Retinal pigment epithelial cell (primary cell): ENCODE data around the gene EML5.

Source experiments
- DNase-seq: peaks from one replicate; pipeline ENCODE4 v3.0.0-alpha.2; 2010; ENCODE audit warnings: low read depth
- H3K4me3 ChIP-seq: 2 replicates; pipeline ENCODE4 v1.5.1; 2011; ENCODE audit warnings: mild to moderate bottlenecking, low read length, control low read depth, moderate library complexity
- TF ChIP-seq, protein P1 (sequence below): conservative IDR thresholded peaks from 2 replicates; pipeline ENCODE4 v1.5.1; 2011; ENCODE audit warnings: low read depth, low read length, control low read depth, inconsistent platforms

The EML5 gene

DNA sequence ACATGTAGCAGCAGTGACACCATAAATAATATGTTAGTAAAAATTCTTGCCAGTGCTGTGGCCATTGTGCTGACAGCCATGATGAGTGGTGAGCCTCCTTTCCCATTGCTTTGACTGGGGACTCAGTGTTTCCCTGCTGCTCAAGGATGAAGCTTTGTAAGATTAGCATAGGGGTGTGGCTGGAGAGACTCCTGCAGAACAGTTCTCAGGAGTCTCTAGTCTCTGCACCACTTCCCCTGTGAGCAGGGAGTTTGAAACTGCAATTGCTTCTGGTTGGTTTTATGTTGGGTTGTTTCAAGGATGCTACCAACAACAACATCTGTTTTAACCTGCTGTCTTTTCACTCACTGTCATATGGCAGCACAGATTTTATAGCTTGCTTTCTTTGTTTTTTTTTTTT lies 188.5 kb downstream of the EML5 start:
- TF ChIP-seq, protein P1, sequence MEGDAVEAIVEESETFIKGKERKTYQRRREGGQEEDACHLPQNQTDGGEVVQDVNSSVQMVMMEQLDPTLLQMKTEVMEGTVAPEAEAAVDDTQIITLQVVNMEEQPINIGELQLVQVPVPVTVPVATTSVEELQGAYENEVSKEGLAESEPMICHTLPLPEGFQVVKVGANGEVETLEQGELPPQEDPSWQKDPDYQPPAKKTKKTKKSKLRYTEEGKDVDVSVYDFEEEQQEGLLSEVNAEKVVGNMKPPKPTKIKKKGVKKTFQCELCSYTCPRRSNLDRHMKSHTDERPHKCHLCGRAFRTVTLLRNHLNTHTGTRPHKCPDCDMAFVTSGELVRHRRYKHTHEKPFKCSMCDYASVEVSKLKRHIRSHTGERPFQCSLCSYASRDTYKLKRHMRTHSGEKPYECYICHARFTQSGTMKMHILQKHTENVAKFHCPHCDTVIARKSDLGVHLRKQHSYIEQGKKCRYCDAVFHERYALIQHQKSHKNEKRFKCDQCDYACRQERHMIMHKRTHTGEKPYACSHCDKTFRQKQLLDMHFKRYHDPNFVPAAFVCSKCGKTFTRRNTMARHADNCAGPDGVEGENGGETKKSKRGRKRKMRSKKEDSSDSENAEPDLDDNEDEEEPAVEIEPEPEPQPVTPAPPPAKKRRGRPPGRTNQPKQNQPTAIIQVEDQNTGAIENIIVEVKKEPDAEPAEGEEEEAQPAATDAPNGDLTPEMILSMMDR: no peak
- DNase-seq: no peak
- H3K4me3 ChIP-seq: no peak overlapping the region

DNA sequence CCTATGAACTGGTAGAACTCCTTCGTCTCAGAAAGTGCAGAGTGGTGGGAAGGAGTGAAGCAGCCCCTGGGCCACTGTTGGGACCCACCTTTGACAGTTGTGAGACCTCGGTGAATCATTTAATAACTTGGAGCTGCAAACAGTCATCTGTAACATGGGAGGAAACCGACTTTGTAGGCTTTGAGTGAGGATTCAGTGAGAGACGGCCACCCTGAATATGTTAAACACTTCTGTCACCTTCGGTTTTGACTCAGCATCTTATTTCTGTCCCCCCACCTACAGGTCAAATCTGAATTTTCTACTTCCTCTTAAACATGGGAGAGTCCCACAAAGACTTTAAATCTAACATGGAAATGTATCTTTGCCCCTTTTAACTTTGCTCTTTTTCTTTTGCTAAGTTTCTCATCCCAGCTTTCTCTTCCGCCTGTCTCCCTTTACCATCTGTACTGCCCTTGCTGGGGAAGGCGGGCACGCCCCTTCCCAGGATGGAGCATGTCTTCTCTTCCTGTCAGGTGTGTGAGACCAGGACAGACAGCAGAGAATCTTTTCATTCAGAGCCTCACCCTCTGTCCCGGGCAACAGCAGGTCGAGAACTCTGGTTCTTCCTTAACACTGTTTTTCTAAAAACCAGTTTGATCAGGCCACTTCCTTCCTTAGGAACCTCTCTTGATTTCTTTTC lies 192.9 kb downstream of the EML5 start:
- TF ChIP-seq, protein P1: no peak
- no peak overlapping the region for H3K4me3 ChIP-seq
- DNase-seq: no peak

DNA sequence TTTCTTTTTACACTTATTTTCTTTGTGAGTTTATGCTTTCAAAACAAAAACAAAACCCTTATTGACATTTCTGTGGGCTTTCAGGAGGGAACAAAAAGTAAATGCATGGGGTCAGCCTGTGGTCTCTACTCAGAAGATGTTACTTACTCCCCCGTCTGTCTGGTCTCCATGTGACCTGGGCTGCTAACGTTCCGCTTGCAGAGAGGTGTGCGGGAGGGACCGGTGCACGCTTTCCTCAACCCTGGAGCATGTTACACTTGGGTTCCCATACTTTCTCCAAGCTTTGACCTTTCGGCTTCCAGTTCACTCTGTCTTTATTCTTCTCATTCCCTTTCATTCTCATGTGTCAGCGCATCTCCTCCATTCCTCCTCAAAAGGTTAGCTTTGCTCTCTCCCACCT lies 193.4 kb downstream of the EML5 start:
- DNase-seq: no peak
- H3K4me3 ChIP-seq: no peak overlapping the region
- TF ChIP-seq, protein P1: no peak

DNA sequence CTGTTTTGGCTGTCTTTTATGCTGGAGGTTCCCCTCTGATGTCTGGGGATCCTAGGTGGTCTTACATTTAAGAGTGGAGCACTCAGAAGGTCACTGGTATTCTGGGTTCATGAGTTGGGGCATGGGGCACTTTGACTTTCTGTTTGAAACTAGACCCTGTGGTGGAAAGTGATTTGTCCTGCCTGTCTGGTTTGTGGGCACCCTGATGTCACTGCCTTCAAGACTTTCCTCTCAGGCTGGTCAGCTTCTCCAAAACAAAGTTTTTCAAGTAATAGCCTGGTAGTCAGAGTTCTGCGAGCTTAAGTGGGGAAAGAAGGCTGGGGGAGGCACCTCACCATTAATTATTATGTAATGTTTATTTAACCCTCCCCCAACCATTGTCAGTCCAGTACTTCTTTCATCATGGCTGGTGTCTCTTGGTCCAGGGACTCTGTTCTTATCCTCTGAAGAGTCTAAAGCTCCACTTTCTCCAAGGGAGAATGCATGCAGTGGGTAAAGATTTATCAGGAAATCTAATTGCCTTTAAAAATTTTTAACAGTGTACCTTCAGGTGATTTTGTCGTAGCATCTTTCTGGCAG lies 194.6 kb downstream of the EML5 start:
- TF ChIP-seq, protein P1: no peak
- H3K4me3 ChIP-seq: no peak overlapping the region
- DNase-seq: no peak

DNA sequence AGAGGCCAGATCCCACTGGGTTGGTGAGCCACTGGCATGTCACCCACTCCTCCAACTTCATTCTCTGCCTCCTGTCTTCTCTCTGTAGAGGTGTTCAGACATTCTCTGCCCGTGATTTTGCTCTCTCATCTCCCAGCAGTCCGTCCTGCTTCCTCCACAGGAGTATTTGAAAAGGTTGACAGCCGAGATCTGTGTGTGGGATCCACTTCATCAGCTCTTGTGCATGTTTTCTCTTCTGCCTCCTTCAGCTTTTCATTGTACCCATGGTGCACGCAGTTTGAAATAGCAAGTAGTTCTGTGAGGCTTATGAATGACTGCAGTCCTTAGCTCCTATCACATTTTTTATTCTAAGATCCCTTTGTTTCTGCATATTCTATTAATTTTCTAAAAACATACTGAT lies 195.2 kb downstream of the EML5 start:
- no peak overlapping the region for H3K4me3 ChIP-seq
- no peak for DNase-seq
- TF ChIP-seq, protein P1: no peak

DNA sequence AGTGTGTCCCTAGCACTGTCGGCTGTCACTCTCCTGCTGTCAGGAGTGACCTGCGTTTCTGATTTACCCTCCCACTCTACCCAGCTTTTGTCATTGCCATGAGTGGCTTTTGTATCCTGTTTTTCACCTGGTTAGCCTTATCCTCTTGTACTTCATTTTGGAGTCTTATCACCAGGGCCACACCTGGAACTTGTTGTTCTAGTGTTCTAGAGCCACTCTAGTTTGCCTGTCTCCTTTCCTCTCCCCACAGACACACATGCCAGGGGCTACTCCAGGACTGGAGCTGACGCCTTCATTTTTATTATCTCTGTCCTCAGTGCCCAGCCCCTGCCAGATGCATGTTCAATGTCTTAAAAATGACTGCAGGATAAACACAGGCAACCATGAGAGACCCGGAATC lies 195.7 kb downstream of the EML5 start:
- no peak for DNase-seq

More for the DNA sequence above, 195.7 kb downstream of the EML5 start:
- no peak overlapping the region for H3K4me3 ChIP-seq
- TF ChIP-seq, protein P1: no peak
